Measurements from ENCODE around the gene KRTAP10-8.

KRTAP10-8 gene

GRCh38 chr21:44657635-44658540 lies 46.0 kb downstream of the KRTAP10-8 start, which contains the start of gene KRTAP12-3:
Gene KRTAP12-3 (plus strand): TSS chr21:44657932. CDS start chr21:44657980, 48 bp downstream.
- no peak for TF ChIP-seq CREB5 (CRISPR knock-in tag; IDR thresholded peaks at IDR 0.05; ENCODE audit: low read depth)
- TF ChIP-seq ZFP30 (CRISPR knock-in tag; IDR thresholded peaks at IDR 0.05) = no peak
- no peak for TF ChIP-seq ESRRG (CRISPR knock-in tag; IDR thresholded peaks at IDR 0.05)
- TF ChIP-seq TCF4 (CRISPR knock-in tag; IDR thresholded peaks at IDR 0.05; ENCODE audit: borderline replicate concordance) = no peak
- TF ChIP-seq CSRNP3 (CRISPR knock-in tag; IDR thresholded peaks at IDR 0.05) = no peak
- TF ChIP-seq ZC3H10 (CRISPR knock-in tag; IDR thresholded peaks at IDR 0.05) = no peak
- TF ChIP-seq TSHZ2 (CRISPR knock-in tag; IDR thresholded peaks at IDR 0.05) = no peak
- TF ChIP-seq BACH2 (CRISPR knock-in tag; IDR thresholded peaks at IDR 0.05; ENCODE audit: borderline replicate concordance) = no peak
- TF ChIP-seq, protein P1, sequence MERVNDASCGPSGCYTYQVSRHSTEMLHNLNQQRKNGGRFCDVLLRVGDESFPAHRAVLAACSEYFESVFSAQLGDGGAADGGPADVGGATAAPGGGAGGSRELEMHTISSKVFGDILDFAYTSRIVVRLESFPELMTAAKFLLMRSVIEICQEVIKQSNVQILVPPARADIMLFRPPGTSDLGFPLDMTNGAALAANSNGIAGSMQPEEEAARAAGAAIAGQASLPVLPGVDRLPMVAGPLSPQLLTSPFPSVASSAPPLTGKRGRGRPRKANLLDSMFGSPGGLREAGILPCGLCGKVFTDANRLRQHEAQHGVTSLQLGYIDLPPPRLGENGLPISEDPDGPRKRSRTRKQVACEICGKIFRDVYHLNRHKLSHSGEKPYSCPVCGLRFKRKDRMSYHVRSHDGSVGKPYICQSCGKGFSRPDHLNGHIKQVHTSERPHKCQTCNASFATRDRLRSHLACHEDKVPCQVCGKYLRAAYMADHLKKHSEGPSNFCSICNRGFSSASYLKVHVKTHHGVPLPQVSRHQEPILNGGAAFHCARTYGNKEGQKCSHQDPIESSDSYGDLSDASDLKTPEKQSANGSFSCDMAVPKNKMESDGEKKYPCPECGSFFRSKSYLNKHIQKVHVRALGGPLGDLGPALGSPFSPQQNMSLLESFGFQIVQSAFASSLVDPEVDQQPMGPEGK (CRISPR knock-in tag; IDR thresholded peaks at IDR 0.05; ENCODE audit: borderline replicate concordance) = no peak
- no peak for TF ChIP-seq ZNF70 (CRISPR knock-in tag; IDR thresholded peaks at IDR 0.05)
- TF ChIP-seq CSDC2 (CRISPR knock-in tag; IDR thresholded peaks at IDR 0.05) = no peak
- no peak for TF ChIP-seq ZNF8 (CRISPR knock-in tag; IDR thresholded peaks at IDR 0.05)
- TF ChIP-seq RARB (CRISPR knock-in tag; IDR thresholded peaks at IDR 0.05) = no peak
- TF ChIP-seq ZNF565 (CRISPR knock-in tag; conservative IDR thresholded peaks at IDR 0.05; ENCODE audit: low read depth) = no peak
- TF ChIP-seq PPARA (CRISPR knock-in tag; IDR thresholded peaks at IDR 0.05; ENCODE audit: borderline replicate concordance) = no peak
- no peak for TF ChIP-seq OSR1 (CRISPR knock-in tag; IDR thresholded peaks at IDR 0.05)
- no peak for TF ChIP-seq ISL1 (CRISPR knock-in tag; IDR thresholded peaks at IDR 0.05)
- no peak for TF ChIP-seq TOX (CRISPR knock-in tag; IDR thresholded peaks at IDR 0.05; ENCODE audit: borderline replicate concordance)
- TF ChIP-seq ARNTL (CRISPR knock-in tag; IDR thresholded peaks at IDR 0.05; ENCODE audit: borderline replicate concordance, low read depth) = no peak
- no peak for ATAC-seq

DNA sequence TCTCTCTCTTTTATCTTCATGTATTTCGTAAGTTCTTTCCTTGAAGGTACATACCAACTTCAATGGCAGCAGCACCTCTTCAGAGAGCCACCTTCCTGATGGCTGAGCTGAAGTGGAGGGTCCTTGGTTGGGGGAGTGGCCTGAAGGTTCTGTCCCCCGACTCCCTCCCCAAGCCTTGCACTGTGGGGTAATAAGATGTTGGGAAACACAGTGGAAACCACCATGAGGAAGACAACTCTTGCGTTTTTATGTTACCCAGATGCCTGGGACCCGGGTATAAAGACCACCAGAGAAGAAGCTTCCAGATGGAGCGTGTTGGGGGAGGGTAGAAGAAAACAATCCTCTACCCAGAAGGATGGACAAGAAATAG lies 46.6 kb downstream of the KRTAP10-8 start:
- TF ChIP-seq, protein P1 (CRISPR knock-in tag; IDR thresholded peaks at IDR 0.05; ENCODE audit: borderline replicate concordance) = no peak
- TF ChIP-seq PPARA (CRISPR knock-in tag; IDR thresholded peaks at IDR 0.05; ENCODE audit: borderline replicate concordance) (no peak), ESRRG (CRISPR knock-in tag; IDR thresholded peaks at IDR 0.05) (no peak), OSR1 (CRISPR knock-in tag; IDR thresholded peaks at IDR 0.05) (no peak), CSDC2 (CRISPR knock-in tag; IDR thresholded peaks at IDR 0.05) (no peak), CSRNP3 (CRISPR knock-in tag; IDR thresholded peaks at IDR 0.05) (no peak), ZNF8 (CRISPR knock-in tag; IDR thresholded peaks at IDR 0.05) (no peak), ISL1 (CRISPR knock-in tag; IDR thresholded peaks at IDR 0.05) (no peak), POU6F1 (CRISPR knock-in tag; IDR thresholded peaks at IDR 0.05; ENCODE audit: borderline replicate concordance, low read depth) (no peak), CREB5 (CRISPR knock-in tag; IDR thresholded peaks at IDR 0.05; ENCODE audit: low read depth) (no peak), GLIS3 (CRISPR knock-in tag; IDR thresholded peaks at IDR 0.05) (no peak), ZNF70 (CRISPR knock-in tag; IDR thresholded peaks at IDR 0.05) (no peak), ARNTL (CRISPR knock-in tag; IDR thresholded peaks at IDR 0.05; ENCODE audit: borderline replicate concordance, low read depth) (no peak), ZFP3 (CRISPR knock-in tag; IDR thresholded peaks at IDR 0.05) (no peak), TOX (CRISPR knock-in tag; IDR thresholded peaks at IDR 0.05; ENCODE audit: borderline replicate concordance) (no peak), TCF4 (CRISPR knock-in tag; IDR thresholded peaks at IDR 0.05; ENCODE audit: borderline replicate concordance) (no peak), ZFP30 (CRISPR knock-in tag; IDR thresholded peaks at IDR 0.05) (no peak), RARB (CRISPR knock-in tag; IDR thresholded peaks at IDR 0.05) (no peak), BACH2 (CRISPR knock-in tag; IDR thresholded peaks at IDR 0.05; ENCODE audit: borderline replicate concordance) (no peak), SNAI2 (CRISPR knock-in tag; IDR thresholded peaks at IDR 0.05) (no peak)
- no peak for ATAC-seq

Data from SK-N-SH treated with all-trans-retinoic acid at 6 μM for 48 hours (cell line).